Measurements from ENCODE around the gene UBTD1. TPM values are rescaled to one million over a fixed set of nuclear protein-coding genes. Genes with fewer than 3 reads are reported as not detected.
"Not testable (repeated sequence)": the region's sequence is repeated elsewhere in the genome, so short reads cannot be mapped to it uniquely, and the experiment has no call there.

Gene UBTD1
- total RNA-seq, 2 donors from 2014 or later, result 1.7 to 2.1 TPM

GRCh38 chr10:97515271-97515978 lies 16.7 kb downstream of the UBTD1 start:
- peaks cover 7% of the 10 kb centered on the region for H3K27me3 Mint-ChIP-seq
- no peaks in the 10 kb centered on the region for H3K4me1 Mint-ChIP-seq
- no peak for ATAC-seq (replicated peaks)
- H3K9me3 Mint-ChIP-seq, result no peaks in the 10 kb centered on the region
- H3K36me3 Mint-ChIP-seq (ENCODE audit: low read depth), result no peaks in the 10 kb centered on the region
- H3K27ac Mint-ChIP-seq, result no peak overlapping the region
- no peak overlapping the region for H3K4me3 Mint-ChIP-seq

- Mint-ChIP-seq H3K4me3 (no peak overlapping the region), H3K4me1 (no peaks in the 10 kb centered on the region), H3K27ac (no peak overlapping the region), H3K36me3 (ENCODE audit: low read depth) (no peaks in the 10 kb centered on the region), H3K27me3 (peaks cover 7% of the 10 kb centered on the region), H3K9me3 (no peaks in the 10 kb centered on the region)
- no peak for ATAC-seq (replicated peaks)
Observed at GRCh38 chr10:97517096-97517750, 18.5 kb downstream of the UBTD1 start.

- Mint-ChIP-seq H3K4me1 (no peaks in the 10 kb centered on the region), H3K4me3 (no peak overlapping the region), H3K27ac (no peak overlapping the region), H3K9me3 (no peaks in the 10 kb centered on the region), H3K36me3 (ENCODE audit: low read depth) (no peaks in the 10 kb centered on the region), H3K27me3 (peaks cover 7% of the 10 kb centered on the region)
- no peak for ATAC-seq (replicated peaks)
Observed at GRCh38 chr10:97517778-97518300, 19.1 kb downstream of the UBTD1 start.

DNA sequence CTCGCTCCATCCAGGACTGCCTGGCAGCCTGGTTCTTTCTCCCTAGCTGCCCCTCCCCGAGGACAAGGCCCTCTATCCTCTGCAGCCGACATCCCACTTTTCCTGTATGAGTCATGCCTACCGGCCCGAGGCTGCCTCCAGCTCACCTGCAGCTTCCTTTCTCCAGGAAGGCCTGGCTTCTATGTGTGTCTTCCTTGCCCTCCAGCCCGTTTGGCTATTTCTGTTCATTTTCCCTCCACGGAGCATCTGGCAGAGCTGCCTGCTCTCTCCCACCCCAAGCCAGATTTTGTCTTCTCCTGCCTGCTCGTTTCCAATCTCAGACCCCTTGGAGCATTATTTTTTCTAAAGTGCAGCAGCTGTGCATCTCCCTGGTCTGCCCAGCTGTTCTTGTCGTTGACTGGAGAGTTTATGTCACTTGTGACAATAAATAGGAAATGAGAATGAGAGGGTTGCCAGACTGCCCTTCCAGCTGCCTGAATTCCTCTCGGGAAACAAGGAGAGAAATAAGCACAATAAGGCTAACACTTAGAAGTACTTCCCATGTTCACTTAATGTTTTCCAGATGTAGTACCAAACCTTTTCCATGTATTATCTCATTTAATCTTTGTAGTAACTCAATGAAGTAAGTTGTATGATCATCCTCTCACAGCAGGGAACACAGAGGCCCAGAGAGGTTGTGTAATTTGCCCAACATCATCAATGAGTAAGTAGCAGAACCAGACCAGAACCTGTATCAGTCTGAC lies 19.7 kb downstream of the UBTD1 start:
- Mint-ChIP-seq H3K4me3 (no peak overlapping the region), H3K4me1 (no peaks in the 10 kb centered on the region), H3K27me3 (peaks cover 4% of the 10 kb centered on the region), H3K9me3 (no peaks in the 10 kb centered on the region), H3K27ac (peak overlapping the region; percentile 3), H3K36me3 (ENCODE audit: low read depth) (no peaks in the 10 kb centered on the region)
- ATAC-seq (replicated peaks), result no peak

DNA sequence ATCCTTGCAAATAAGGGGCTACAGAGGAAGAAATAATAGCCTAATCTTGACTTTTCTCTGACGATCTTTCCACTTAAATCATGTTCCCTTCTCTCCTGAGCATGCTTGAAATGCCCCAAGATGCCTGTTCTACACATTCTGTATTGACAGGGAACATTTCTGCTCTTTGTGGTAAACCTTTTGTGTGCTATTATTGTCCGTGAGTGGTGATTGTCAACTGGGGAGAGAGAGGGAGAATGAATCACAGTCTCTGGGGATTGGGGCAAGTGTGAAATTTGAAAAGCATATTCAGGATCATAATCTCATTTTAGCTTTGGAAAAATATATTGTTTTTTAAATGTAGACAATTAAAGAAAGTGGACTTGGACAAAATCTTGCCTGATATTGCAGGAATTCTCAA lies 20.6 kb downstream of the UBTD1 start:
- Mint-ChIP-seq H3K36me3 (ENCODE audit: low read depth) (no peaks in the 10 kb centered on the region), H3K4me3 (no peak overlapping the region), H3K9me3 (no peaks in the 10 kb centered on the region), H3K4me1 (no peaks in the 10 kb centered on the region), H3K27ac (no peak overlapping the region), H3K27me3 (peaks cover 1% of the 10 kb centered on the region)
- no peak for ATAC-seq (replicated peaks)

- no peaks in the 10 kb centered on the region for H3K4me1 Mint-ChIP-seq
- no peak overlapping the region for H3K4me3 Mint-ChIP-seq
- H3K27ac Mint-ChIP-seq, result no peak overlapping the region
- H3K9me3 Mint-ChIP-seq, result no peaks in the 10 kb centered on the region
- no peak for ATAC-seq (replicated peaks)
- H3K27me3 Mint-ChIP-seq, result no peaks in the 10 kb centered on the region
- no peaks in the 10 kb centered on the region for H3K36me3 Mint-ChIP-seq (ENCODE audit: low read depth)
Observed at GRCh38 chr10:97520520-97520919, 21.8 kb downstream of the UBTD1 start.

GRCh38 chr10:97520978-97521761 lies 22.4 kb downstream of the UBTD1 start:
- H3K36me3 Mint-ChIP-seq (ENCODE audit: low read depth), result no peaks in the 10 kb centered on the region
- ATAC-seq (replicated peaks), result no peak
- H3K27ac Mint-ChIP-seq, result no peak overlapping the region
- H3K9me3 Mint-ChIP-seq, result no peaks in the 10 kb centered on the region
- H3K27me3 Mint-ChIP-seq, result no peaks in the 10 kb centered on the region
- H3K4me3 Mint-ChIP-seq, result no peak overlapping the region
- H3K4me1 Mint-ChIP-seq, result no peaks in the 10 kb centered on the region

DNA sequence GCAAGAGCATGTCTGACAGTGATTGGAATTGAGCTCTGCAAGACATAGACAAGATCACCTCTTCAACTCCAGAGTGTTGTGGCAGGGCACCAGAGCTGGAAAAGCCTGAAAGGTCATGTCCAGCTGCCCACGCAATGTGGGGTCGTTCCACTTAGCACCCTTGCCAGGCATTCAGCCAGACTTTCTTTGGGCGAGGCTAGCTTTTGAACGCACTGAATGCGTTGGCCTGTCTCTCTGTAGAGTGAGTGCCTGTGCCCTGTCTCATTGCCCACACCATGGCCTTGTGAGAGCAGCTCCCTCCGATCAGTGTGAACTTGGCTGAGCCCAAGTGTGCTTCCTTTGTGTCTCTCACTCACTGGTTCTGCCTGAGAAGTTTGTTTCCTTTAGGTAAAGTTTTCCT lies 23.3 kb downstream of the UBTD1 start:
- Mint-ChIP-seq H3K36me3 (ENCODE audit: low read depth) (no peaks in the 10 kb centered on the region), H3K27me3 (no peaks in the 10 kb centered on the region), H3K4me1 (no peaks in the 10 kb centered on the region), H3K27ac (no peak overlapping the region), H3K4me3 (no peak overlapping the region), H3K9me3 (no peaks in the 10 kb centered on the region)
- no peak for ATAC-seq (replicated peaks)

DNA sequence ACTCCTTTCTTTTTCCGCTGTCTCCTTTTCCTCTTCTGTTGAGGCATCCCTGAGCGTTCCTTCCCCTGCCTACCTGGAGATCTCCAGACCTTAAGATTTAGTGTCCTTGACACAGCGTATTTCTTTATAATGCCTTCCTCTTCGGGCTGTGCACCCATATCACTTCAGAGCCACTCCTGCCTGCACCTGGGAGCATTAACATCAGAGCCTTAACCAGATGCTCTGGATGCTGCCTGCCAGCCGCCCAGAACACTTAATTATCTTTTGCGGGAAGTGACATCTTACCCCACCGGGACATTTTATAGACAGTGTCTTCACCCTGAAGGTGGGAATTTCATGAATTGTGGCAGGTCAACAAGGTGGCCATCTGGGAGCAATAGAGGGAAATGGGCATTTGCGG lies 24.2 kb downstream of the UBTD1 start:
- ATAC-seq (replicated peaks), result no peak
- Mint-ChIP-seq H3K4me1 (no peaks in the 10 kb centered on the region), H3K36me3 (ENCODE audit: low read depth) (no peaks in the 10 kb centered on the region), H3K4me3 (no peak overlapping the region), H3K27ac (no peak overlapping the region), H3K9me3 (no peaks in the 10 kb centered on the region), H3K27me3 (no peaks in the 10 kb centered on the region)

GRCh38 chr10:97525086-97525485 lies 26.4 kb downstream of the UBTD1 start:
- Mint-ChIP-seq H3K36me3 (ENCODE audit: low read depth) (no peaks in the 10 kb centered on the region), H3K27me3 (no peaks in the 10 kb centered on the region), H3K27ac (no peak overlapping the region), H3K4me1 (no peaks in the 10 kb centered on the region), H3K9me3 (no peaks in the 10 kb centered on the region), H3K4me3 (no peak overlapping the region)
- ATAC-seq (replicated peaks), result no peak

DNA sequence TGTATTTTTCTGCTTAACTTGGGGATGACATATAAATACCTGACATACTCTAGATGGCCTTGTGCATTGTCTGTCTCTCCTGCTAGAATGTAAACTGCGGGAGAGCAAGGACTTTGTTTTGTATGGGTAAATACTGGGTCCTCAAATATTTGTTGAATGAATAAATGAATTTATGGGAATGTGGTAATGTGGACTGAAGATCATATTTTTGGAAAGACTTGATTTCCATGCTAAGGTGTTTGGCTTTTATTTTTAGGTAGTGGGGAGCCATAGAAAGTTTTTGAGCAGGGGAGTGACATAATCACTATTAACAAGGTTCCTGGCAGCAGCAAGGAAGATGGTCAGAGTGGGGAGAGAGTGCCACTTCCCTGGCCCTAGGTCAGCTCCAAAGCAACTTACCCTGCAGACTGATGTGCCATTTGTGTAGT lies 27.0 kb downstream of the UBTD1 start:
- Mint-ChIP-seq H3K4me3 (no peak overlapping the region), H3K9me3 (no peaks in the 10 kb centered on the region), H3K4me1 (no peaks in the 10 kb centered on the region), H3K27me3 (no peaks in the 10 kb centered on the region), H3K36me3 (ENCODE audit: low read depth) (no peaks in the 10 kb centered on the region), H3K27ac (no peak overlapping the region)
- ATAC-seq (replicated peaks), result no peak

GRCh38 chr10:97528876-97529275 lies 30.2 kb downstream of the UBTD1 start:
- H3K9me3 Mint-ChIP-seq; H3K4me1 Mint-ChIP-seq; H3K4me3 Mint-ChIP-seq; ATAC-seq (replicated peaks); H3K27ac Mint-ChIP-seq; H3K36me3 Mint-ChIP-seq (ENCODE audit: low read depth); H3K27me3 Mint-ChIP-seq: not testable (repeated sequence)

DNA sequence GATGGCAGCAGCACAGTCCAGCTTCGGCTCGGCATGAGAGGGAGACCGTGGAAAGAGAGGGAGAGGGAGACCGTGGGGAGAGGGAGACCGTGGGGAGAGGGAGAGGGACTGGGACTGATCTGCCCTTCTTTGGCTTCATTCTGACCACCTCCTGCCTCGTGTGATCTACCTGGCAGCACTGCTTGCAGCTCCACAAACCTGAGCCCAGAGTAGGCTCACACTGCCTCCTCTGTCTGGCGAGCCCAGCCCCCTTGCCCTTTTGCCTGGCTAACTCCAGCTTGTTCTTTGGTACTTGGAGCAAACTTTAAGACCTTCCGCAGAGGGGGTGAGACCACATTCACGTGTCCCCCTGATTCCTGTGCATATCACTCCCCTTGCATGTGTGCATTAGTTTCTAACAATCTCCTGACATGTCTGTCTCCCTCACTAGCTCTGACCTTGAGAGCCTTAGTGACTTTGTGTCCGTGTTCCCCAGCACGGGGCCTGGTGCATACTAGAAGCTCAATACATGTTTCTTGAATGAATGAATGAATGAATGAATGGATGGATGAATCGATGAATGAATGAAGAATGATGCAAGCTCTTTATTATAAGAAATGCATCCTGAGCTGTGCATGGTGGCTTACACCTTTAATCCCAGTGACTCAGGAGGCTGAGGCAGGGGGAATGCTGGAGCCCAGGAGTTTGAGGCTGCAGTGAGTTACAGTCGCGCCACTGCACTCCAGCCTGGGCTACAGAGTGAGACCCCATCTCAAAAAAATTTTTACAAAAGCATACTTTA lies 31.2 kb downstream of the UBTD1 start:
- H3K4me1 Mint-ChIP-seq, result no peaks in the 10 kb centered on the region
- ATAC-seq (replicated peaks), result no peak
- H3K36me3 Mint-ChIP-seq (ENCODE audit: low read depth), result no peaks in the 10 kb centered on the region
- no peaks in the 10 kb centered on the region for H3K27me3 Mint-ChIP-seq
- H3K27ac Mint-ChIP-seq, result no peak overlapping the region
- H3K9me3 Mint-ChIP-seq, result no peaks in the 10 kb centered on the region
- H3K4me3 Mint-ChIP-seq, result no peak overlapping the region

Measured in activated T-helper 17 cell treated with anti-CD3 and anti-CD28 coated beads, Interleukin-2, amount 50 U/mL, for 72 hours (primary cell).